Natural killer cell treated with Interleukin-12 subunit alpha and Interleukin-12 subunit beta and Interleukin-15 and Interleukin-18, amount 100 ng/mL, for 72 hours (primary cell): Measurements from ENCODE around the gene NAV2. TPM values are rescaled to one million over a fixed set of nuclear protein-coding genes. Genes with fewer than 3 reads are reported as not detected.

Experiments
- ATAC-seq, 2 donors: fragments of 150-1000 bp; cut with Tn5 transposase in 1 of 2; sonication (Bioruptor Pico), chemical (Tn5 transposase) in 1 of 2; 2 replicates each; pipeline ENCODE4 v1.10.0; 2021
- DNase-seq: peaks from one replicate; pipeline ENCODE4 v3.0.0; 2022; ENCODE audit warnings: low spot score
- H3K27ac Mint-ChIP-seq, 2 donors: 1 replicate in 1 of 2; 2 replicates in 1 of 2; pipeline ENCODE4 v1.8.0; 2022; ENCODE audit warnings: mixed read lengths in 2 of 2, mild to moderate bottlenecking in 1 of 2, moderate library complexity in 1 of 2
- H3K27me3 Mint-ChIP-seq, 2 donors: 1 replicate in 1 of 2; 2 replicates in 1 of 2; pipeline ENCODE4 v1.8.0; 2022; ENCODE audit warnings: mixed read lengths in 2 of 2
- H3K36me3 Mint-ChIP-seq: one replicate; pipeline ENCODE4 v1.8.0; 2022; ENCODE audit warnings: mixed read lengths
- H3K4me1 Mint-ChIP-seq, 2 donors: 1 replicate in 1 of 2; 2 replicates in 1 of 2; pipeline ENCODE4 v1.8.0; 2022; ENCODE audit warnings: low read depth in 2 of 2, mixed read lengths in 2 of 2, mild to moderate bottlenecking in 1 of 2
- H3K4me3 Mint-ChIP-seq: one replicate; pipeline ENCODE4 v1.8.0; 2022; ENCODE audit warnings: mixed read lengths
- H3K9me3 Mint-ChIP-seq: 2 replicates; pipeline ENCODE4 v1.8.0; 2022; ENCODE audit warnings: mixed read lengths
- total RNA-seq, 2 donors: library from RNA; stranded (reverse); gene quantifications; one replicate each; pipeline ENCODE4 v1.2.3, GENCODE V29; 2022

The NAV2 gene
- total RNA-seq, 2 donors from 2014 or later = 0.31 to 0.67 TPM

DNA sequence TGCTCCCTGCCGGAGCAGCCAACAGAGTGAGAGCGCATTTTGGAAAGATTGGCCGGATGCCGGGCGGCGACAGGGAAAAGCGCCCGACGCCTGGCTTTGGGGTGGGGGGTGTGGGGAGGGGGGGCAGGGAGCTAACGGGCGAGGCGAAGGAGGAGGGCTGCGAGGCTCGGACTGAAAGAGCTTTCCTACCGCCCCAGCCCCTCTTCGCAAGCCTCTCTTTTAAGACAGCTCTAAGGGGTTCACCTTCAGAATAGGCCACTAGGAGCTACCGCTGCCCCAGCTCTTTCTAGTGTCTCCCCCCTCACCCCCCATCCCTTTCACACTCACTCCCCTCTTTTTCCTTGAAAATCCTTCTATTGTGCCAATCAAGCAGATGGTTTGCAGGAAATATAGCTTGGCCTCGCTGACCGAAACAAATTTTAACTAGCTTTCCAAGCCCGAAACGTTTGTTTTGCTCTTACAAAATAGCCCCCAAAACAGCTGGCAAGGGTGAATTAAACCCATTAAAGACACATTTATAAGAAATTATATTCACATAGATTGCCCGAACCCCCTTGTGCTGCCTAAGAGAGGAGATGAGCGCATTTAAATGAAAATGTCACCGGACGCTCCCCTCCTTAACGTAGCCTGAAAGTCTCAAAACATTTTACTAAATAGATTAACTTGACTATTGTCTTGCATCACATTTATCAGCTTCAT, 451.3 kb downstream of the NAV2 start:
- ATAC-seq (no peak), DNase-seq (no peak)
- Mint-ChIP-seq H3K36me3 (peaks cover 5% of the 10 kb centered on the region), H3K27ac (no peak overlapping the region), H3K9me3 (no peaks in the 10 kb centered on the region), H3K4me1 (peaks cover 9 to 11% of the 10 kb centered on the region in 2 donors), H3K27me3 (peaks cover 58 to 86% of the 10 kb centered on the region in 2 donors), H3K4me3 (no peak overlapping the region)
